Astrocyte of the cerebellum (primary cell): Measurements from ENCODE around the gene SMCO4.
"Not testable (repeated sequence)": the region's sequence is repeated elsewhere in the genome, so short reads cannot be mapped to it uniquely, and the experiment has no call there.

ENCODE experiments used
- DNase-seq: peaks from one replicate; pipeline ENCODE4 v3.0.0-alpha.2; 2011; ENCODE audit warnings: low read depth
- H3K4me3 ChIP-seq: 2 replicates; pipeline ENCODE4 v1.5.1; 2011; ENCODE audit warnings: mild to moderate bottlenecking, low read depth, low read length, moderate library complexity
- CTCF ChIP-seq: IDR thresholded peaks from 2 replicates; pipeline ENCODE4 v1.5.1; 2012; ENCODE audit warnings: low read length, low read depth, moderate library complexity, mild to moderate bottlenecking; ENCODE audit errors: missing control alignments
- in situ Hi-C: cut with HindIII; loops from 2 replicates; pipeline ENCODE4 v1.10.0; 2017; ENCODE audit warnings: low sequenced_read_pairs

SMCO4 gene

GRCh38 chr11:93543292-93543977 is at the start of gene SMCO4:
Gene SMCO4, minus strand, starts transcription at chr11:93543391. Its CDS starts 64,202 bp downstream, at chr11:93479189.
- in situ Hi-C loops = no loop called here
- H3K4me3 ChIP-seq = peak within 1 kb of the TSS; percentile 71
- peak; percentile 66 for TF ChIP-seq CTCF
- DNase-seq = no peak

- peak; percentile 29 for DNase-seq
- TF ChIP-seq CTCF = no peak
- H3K4me3 ChIP-seq = no peak overlapping the region
- in situ Hi-C loops = no loop called here
Observed at GRCh38 chr11:93591247-93591898, 48.2 kb upstream of the SMCO4 start.

GRCh38 chr11:93589347-93589746 is 46.2 kb upstream of the SMCO4 start:
- in situ Hi-C loops = no loop called here
- H3K4me3 ChIP-seq = no peak overlapping the region
- no peak for TF ChIP-seq CTCF
- DNase-seq = no peak

- no peak for DNase-seq
- no peak overlapping the region for H3K4me3 ChIP-seq
- TF ChIP-seq CTCF = no peak
- in situ Hi-C loops = no loop called here
Observed at GRCh38 chr11:93587858-93588581, 44.8 kb upstream of the SMCO4 start.

- H3K4me3 ChIP-seq, in situ Hi-C loops, DNase-seq: not testable (repeated sequence)
Observed at GRCh38 chr11:93587425-93587824, 44.2 kb upstream of the SMCO4 start.

- in situ Hi-C loops = no loop called here
- DNase-seq = peak; percentile 19
- no peak for TF ChIP-seq CTCF
- no peak overlapping the region for H3K4me3 ChIP-seq
Observed at GRCh38 chr11:93585758-93586157, 42.6 kb upstream of the SMCO4 start.

- TF ChIP-seq CTCF = no peak
- H3K4me3 ChIP-seq = no peak overlapping the region
- in situ Hi-C loops = no loop called here
- DNase-seq = no peak
Observed at GRCh38 chr11:93583490-93583889, 40.3 kb upstream of the SMCO4 start.
